Calu3 (cell line): ENCODE data around the gene CCL19. TPM values are rescaled to one million over a fixed set of nuclear protein-coding genes. Genes with fewer than 3 reads are reported as not detected.

Experiments used
- BruUV-seq: library from RNA; stranded (reverse); fragments of 400-500 nt; replicated peaks from 2 replicates; lab custom pipeline; 2021; lab: Mats Ljungman, UMichigan
- CTCF ChIA-PET: fragments of 300-600 bp; sonication (Branson Sonifier 250); formaldehyde crosslinking; loops from one replicate; lab custom pipeline; 2022; ENCODE audit warnings: antibody characterized with exemption; lab: Charles Lee
- DNase-seq: peaks from one replicate; pipeline ENCODE4 v3.0.0; 2022
- H3K27ac Mint-ChIP-seq: one replicate; pipeline ENCODE4 v1.8.0; 2022; ENCODE audit warnings: mixed read lengths; ENCODE audit not compliant: unreplicated experiment
- H3K27me3 Mint-ChIP-seq: one replicate; pipeline ENCODE4 v1.8.0; 2022; ENCODE audit warnings: mixed read lengths; ENCODE audit not compliant: unreplicated experiment
- H3K36me3 Mint-ChIP-seq: one replicate; pipeline ENCODE4 v1.8.0; 2022; ENCODE audit warnings: mild to moderate bottlenecking, moderate library complexity, mixed read lengths; ENCODE audit not compliant: insufficient read depth, unreplicated experiment
- H3K4me1 Mint-ChIP-seq: one replicate; pipeline ENCODE4 v1.8.0; 2022; ENCODE audit warnings: mild to moderate bottlenecking, low read depth, mixed read lengths; ENCODE audit not compliant: unreplicated experiment
- H3K4me3 Mint-ChIP-seq: one replicate; pipeline ENCODE4 v1.8.0; 2022; ENCODE audit warnings: mild to moderate bottlenecking, low read depth, moderate library complexity, mixed read lengths; ENCODE audit not compliant: unreplicated experiment
- H3K9me3 Mint-ChIP-seq: one replicate; pipeline ENCODE4 v1.8.0; 2022; ENCODE audit warnings: low read depth, mixed read lengths; ENCODE audit not compliant: unreplicated experiment
- intact Hi-C: fragments of 100-400 bp; cut with micrococcal nuclease; formaldehyde crosslinking; loops from one replicate; pipeline ENCODE4 v1.10.0; 2022; ENCODE audit not compliant: unreplicated experiment
- total RNA-seq: library from RNA; stranded (reverse); gene quantifications from 2 replicates; pipeline ENCODE4 v1.2.3, GENCODE V29; 2022
- TF ChIP-seq, protein P1 (sequence below): fragments of 200-600 bp; IDR thresholded peaks from one replicate; pipeline ENCODE4 v1.8.0; 2022; ENCODE audit warnings: antibody characterized with exemption; ENCODE audit not compliant: unreplicated experiment

CCL19 gene
- total RNA-seq, 1 experiment from 2014 or later = not detected

DNA sequence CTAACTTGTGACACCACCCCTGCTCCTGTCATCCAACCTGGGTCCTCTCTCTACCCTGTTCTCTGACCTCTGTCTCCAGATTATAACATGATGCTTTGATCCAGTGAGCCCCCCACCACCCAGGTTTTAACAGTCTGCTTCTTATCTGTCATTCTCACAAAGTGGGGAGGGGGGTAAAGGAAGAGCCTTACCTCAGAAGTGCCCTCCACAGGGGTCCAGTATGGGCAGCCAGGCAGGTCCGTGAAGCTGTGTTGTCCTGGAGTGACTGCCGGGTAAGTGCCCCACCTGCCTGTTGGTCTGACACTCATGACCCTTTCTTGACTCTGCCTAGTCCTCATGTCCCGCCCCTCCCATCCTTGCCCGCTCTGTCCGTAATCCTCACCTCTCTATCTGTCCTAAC, 35.7 kb downstream of the CCL19 start:
- H3K27me3 Mint-ChIP-seq = peaks cover 20% of the 10 kb centered on the region
- TF ChIP-seq, protein P1, sequence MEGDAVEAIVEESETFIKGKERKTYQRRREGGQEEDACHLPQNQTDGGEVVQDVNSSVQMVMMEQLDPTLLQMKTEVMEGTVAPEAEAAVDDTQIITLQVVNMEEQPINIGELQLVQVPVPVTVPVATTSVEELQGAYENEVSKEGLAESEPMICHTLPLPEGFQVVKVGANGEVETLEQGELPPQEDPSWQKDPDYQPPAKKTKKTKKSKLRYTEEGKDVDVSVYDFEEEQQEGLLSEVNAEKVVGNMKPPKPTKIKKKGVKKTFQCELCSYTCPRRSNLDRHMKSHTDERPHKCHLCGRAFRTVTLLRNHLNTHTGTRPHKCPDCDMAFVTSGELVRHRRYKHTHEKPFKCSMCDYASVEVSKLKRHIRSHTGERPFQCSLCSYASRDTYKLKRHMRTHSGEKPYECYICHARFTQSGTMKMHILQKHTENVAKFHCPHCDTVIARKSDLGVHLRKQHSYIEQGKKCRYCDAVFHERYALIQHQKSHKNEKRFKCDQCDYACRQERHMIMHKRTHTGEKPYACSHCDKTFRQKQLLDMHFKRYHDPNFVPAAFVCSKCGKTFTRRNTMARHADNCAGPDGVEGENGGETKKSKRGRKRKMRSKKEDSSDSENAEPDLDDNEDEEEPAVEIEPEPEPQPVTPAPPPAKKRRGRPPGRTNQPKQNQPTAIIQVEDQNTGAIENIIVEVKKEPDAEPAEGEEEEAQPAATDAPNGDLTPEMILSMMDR = no peak
- no peaks in the 10 kb centered on the region for H3K9me3 Mint-ChIP-seq
- DNase-seq = no peak
- H3K36me3 Mint-ChIP-seq = peaks cover 13% of the 10 kb centered on the region
- CTCF ChIA-PET = no interaction called here
- H3K4me1 Mint-ChIP-seq = peaks cover 20% of the 10 kb centered on the region
- no peak overlapping the region for H3K27ac Mint-ChIP-seq
- BruUV-seq = no TSS peak
- intact Hi-C loops = no loop called here
- no peak overlapping the region for H3K4me3 Mint-ChIP-seq

DNA sequence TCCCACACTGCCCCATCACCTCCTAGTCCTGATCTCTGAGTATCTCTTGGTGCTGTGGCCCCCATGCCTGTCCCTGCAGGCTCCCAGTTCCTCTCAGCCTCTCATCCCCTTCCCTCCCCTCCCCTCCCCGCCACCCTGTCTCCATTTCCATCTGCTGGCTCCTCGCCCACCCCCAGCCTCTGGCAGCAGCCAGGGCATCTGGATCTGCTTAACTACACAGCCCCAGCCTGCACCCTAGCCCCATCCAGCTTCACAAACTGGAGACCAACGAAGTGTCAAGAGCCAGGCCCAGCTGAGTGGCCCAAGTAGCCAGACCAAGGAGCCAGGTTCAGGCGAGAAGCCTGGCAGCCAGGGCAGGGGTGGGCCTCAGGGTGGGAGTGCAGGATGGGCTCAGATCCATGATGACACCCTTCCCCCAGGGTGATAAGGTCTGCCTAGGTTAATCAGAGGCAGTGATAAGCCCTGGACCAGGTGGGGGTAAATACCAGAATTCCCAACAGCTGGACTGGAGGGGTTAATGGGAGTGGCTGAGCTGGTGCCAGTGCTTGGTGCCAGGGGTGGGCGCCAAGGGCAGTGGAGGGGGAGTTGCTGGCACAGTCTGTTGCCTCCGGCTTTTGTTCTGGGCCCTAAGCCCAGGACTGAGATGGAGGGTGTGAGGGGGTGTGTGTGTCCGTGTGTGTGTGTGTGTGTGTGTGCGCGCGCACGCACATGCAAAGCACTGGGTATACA, 36.6 kb downstream of the CCL19 start:
- TF ChIP-seq, protein P1 = no peak
- intact Hi-C loops = no loop called here
- Mint-ChIP-seq H3K36me3 (peaks cover 13% of the 10 kb centered on the region), H3K27me3 (peaks cover 20% of the 10 kb centered on the region), H3K4me1 (peaks cover 20% of the 10 kb centered on the region), H3K4me3 (no peak overlapping the region), H3K27ac (no peak overlapping the region), H3K9me3 (no peaks in the 10 kb centered on the region)
- no TSS peak for BruUV-seq
- DNase-seq = no peak
- CTCF ChIA-PET = no interaction called here

DNA sequence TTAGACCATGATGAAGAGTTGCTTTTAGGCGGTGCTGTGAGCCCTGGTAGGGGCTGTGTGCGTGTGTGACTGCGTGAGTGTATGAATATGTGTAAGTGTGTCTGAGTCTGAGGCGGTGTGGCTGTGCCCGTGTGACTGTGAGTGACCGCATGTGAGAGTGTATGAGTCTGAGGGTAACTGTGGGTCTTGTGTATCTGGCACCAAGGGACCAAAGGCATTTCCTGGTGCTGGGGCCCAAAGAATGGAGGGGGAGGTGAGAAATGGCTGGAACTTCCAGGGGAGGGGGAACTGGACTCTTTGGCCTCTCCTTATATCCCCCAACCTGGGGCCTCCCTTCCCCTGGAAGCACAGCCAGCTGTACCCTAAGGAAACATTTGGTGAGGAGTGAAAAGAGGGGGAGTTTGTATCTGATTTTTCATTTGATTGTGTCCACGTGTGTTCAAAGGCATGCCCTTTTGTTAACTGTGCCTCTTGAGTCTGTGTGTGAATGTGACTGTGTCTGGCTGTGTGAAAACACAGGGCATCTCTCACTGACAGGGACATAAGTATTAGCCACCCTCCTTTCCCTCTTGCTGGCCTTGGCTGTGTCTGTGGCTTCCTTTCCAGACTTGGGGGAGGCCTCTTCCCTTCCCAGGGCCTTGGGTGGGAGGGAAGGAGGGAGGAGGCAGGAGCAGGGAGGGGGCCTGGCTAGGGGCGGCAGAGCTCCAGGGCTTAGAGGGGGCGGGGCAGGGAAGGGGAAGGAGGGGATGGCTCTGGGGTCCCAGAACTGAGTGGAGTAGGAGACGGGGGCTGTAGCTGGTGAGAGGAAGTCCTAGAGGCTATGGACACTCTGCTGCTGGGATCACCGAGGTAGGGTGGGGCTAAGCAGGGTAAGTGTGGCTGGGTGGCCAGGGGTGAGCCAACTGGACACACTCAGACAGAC, 37.7 kb downstream of the CCL19 start:
- BruUV-seq = no TSS peak
- DNase-seq = no peak
- CTCF ChIA-PET = no interaction called here
- intact Hi-C loops = no loop called here
- Mint-ChIP-seq H3K36me3 (peaks cover 13% of the 10 kb centered on the region), H3K9me3 (no peaks in the 10 kb centered on the region), H3K4me1 (peaks cover 20% of the 10 kb centered on the region), H3K27me3 (peaks cover 20% of the 10 kb centered on the region), H3K27ac (peak overlapping the region; percentile 21), H3K4me3 (peak overlapping the region; percentile 86)
- TF ChIP-seq, protein P1 = no peak

DNA sequence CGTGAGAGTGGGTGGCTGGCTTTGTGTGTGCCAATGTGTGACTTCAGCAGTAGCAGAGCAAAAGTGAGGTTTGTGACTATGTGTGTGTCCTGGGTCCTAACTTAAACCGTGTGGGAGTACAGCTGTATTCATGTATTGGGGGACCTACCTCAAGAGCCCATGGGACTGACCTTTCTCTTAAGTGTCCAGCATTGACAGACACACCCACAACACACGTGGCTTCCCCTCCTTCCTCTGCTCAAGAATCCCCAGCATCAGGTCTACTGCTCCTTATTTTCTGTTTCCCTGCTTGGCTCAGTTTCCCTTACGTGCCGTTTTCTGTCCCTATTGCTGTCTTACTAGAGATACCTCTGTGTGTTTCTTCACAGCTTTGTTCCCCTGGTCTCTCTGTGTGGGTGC, 38.5 kb downstream of the CCL19 start:
- BruUV-seq = no TSS peak
- peak overlapping the region; percentile 86 for H3K4me3 Mint-ChIP-seq
- H3K4me1 Mint-ChIP-seq = peaks cover 25% of the 10 kb centered on the region
- no peak for DNase-seq
- H3K9me3 Mint-ChIP-seq = no peaks in the 10 kb centered on the region
- H3K36me3 Mint-ChIP-seq = peaks cover 13% of the 10 kb centered on the region
- H3K27me3 Mint-ChIP-seq = peaks cover 20% of the 10 kb centered on the region
- H3K27ac Mint-ChIP-seq = peak overlapping the region; percentile 21
- intact Hi-C loops = no loop called here
- TF ChIP-seq, protein P1 = no peak
- CTCF ChIA-PET = interaction anchor here (1.0 kb wide), 1 partner anchor 13 kb away, joined by 4 read pairs; no protein-coding TSS in a partner anchor
